HG02763 (cell line): Measurements from ENCODE around the gene MLH3.
"Not testable (repeated sequence)": the region's sequence is repeated elsewhere in the genome, so short reads cannot be mapped to it uniquely, and the experiment has no call there.

Experiments
- ATAC-seq: cut with Tn5 transposase; IDR thresholded peaks from one replicate; pipeline ENCODE4 v1.9.1; 2021; ENCODE audit warnings: mild to moderate bottlenecking, moderate library complexity; ENCODE audit not compliant: unreplicated experiment

MLH3 gene

DNA sequence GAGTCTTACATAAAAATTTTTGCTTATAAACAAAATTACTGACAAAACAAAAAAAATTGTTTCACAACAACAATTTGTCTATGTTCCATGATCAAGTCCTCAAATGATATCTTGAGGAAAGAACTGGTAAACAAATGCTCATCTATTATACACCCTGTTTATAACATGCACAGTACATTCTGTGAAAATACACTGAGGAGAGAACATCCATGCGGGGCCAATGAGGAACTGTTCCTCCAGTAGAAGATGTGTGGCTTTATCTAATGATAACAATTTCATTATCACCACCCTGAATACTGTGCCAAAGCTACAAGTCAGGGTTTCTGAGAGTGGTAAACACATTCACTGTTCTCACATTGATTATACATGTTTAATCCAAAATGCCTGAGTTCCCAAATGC is 10.8 kb downstream of the MLH3 start:
- no peak for ATAC-seq

DNA sequence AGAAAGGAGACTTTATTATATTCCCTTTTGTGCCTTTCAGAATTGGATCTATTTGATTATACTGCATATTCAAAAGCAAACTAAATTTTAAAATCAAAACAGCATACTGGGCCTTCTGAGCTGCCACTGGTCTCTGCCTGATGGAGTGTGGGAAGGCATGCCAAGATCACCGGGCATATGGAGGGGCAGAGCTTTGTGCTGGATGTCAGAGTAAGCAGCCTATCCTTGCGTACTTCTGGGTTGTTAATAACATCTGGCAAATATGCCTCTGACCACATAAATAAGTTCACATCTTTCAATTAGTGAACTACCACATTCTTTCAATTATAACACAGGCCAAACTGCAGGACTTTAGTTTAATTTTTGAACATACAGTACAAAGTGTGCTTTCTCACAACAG is 18.3 kb downstream of the MLH3 start:
- no peak for ATAC-seq

DNA sequence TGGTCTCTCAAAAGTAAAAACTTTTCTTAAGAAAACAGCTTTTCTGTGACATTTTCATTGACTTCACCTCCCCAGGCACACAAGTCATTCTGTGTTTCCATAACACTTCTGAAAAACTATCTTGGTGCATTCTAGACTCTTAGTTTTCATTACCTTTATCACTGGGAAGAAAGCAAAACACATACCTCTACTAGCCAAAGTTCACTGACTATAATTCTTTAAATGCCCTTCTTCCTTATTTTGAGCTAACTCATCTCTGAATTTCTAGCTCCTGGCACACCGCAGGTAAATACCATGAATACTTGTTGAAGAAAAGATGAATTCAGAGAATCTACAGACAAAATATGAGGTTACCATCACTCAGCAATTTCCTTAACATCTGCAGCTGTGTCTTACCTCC is 21.1 kb downstream of the MLH3 start:
- ATAC-seq, result no peak

DNA sequence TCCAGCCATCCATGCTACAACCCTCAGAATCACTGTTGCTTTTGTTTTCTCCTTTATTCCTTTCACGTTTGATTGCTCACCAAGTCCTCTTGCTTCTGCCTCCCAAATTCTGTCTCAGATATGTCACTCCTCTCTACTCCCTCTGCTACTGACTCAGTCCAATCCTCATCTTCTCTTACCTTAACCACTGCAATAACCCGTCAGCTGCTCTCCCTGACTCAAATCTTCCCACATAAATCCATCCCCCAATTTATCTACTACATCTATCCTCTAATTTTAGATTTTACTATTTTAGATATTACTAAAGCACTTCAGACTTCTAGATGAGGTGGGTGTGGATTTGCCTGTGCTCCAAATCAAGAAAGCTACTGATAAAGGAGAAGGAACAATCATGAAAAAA is 25.4 kb downstream of the MLH3 start:
- ATAC-seq, result no peak

DNA sequence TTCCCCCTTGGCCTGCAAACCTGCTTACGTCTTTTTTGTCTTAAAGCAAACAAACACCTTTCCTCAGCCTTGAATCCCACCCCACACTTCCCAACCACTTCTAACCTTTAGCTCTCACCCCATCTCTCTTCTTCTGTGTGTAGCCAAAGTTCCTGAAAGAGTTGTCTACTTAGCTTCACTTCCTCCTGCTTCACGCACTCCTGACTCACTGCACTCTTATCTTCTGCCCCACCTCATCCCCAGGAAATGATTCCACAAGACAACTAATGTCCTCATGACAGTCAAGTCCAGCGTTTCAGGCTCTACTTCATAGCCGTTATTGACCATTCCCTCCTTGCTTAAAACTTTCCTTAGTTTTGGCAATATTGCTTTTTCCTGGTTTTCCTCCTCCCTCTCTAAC is 26.2 kb downstream of the MLH3 start:
- no peak for ATAC-seq

DNA sequence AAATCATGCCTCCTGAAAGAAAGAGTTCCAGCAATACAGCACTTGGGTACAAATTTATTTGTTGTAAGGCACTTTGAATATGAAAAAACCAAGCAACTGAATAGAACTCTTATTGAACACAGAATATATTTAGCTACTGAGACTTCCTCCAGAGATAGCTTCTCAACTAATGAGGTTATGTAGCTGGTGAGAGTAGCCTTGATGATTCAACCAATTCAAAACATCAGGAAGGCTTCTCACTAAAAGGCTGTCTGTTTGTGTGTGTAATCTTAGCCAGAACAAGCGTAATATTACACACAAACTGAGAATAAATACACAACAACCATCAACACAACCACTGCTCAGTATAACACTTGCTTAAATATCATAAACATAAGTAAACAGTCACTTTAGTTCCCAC is 28.2 kb downstream of the MLH3 start:
- ATAC-seq, result no peak

DNA sequence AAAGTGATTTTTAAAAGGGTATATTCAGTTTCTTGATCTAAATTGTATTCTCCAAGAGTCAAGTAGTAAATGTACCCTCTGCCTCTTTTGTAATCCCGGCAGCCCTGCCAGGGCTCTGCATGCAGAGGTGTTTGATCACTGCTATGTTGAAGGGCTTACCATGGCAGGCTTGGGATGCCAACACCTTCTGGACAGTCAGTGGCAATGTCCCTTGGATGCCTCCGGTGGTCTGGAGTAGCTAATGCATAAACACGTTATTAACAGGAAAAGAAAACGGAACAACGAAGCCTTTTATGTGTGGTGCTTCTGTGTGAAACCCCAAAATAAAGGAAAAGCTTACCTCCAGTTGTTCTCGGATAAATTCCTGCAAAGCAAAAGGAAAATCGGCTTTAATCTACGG is 28.6 kb downstream of the MLH3 start:
- ATAC-seq, result no peak

DNA sequence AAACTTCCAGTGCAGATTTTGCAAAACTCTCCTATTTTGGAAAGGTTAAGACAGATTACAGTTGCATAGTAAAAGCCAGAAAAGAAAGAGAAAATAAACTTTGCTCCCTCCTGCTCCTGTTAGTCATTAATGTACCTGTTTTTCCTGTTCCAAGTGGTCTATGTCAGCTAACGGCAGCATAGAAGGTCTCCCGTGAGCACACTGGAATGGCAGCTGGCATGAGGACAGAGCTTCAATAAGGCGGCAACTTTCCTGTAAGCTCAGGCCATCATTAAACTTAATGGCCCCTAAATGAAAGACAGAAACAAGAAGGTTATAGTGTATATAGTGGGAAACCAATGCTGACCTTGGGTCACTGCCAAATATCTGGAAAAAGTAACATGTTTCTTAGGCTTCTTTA is 32.6 kb downstream of the MLH3 start:
- ATAC-seq, result no peak

DNA sequence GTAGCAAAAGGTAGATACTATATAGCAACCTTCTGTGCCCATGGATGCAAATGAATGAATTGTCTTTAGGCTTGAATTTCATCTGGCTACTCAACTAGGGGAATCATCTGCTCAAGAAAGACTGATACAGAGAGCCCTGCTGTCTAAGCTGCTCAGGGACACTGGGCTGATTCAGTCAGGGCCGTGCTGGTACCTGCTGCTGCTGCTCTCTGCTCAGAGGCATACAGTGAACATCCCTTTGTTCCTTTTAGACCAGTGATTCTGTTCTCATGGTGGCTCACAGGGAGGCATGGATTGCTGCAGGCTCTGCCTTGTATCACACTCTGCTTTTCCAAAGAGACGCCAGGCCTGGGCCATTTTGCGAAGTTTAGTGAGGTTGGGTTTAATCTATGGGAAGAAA is 34.5 kb downstream of the MLH3 start:
- no peak for ATAC-seq

DNA sequence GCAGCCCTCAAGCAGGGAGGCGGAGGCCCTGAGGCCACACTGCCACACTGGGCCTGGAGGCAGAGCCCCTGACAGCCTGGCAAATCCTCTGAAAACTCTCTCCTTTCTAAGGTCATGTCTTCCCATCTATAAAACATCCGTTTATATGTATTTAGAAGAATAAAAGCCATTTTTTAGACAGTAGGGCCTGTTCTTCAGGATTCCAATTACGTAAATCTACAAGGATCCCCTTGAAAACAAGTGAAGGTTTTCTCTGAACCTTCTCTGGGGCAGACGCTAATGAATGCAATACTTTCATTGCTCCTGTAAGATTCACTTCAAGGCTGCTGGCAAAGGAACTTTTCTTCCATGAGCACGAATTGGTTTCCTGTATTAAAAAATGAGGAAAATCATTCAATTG is 35.8 kb downstream of the MLH3 start:
- ATAC-seq, result no peak

DNA sequence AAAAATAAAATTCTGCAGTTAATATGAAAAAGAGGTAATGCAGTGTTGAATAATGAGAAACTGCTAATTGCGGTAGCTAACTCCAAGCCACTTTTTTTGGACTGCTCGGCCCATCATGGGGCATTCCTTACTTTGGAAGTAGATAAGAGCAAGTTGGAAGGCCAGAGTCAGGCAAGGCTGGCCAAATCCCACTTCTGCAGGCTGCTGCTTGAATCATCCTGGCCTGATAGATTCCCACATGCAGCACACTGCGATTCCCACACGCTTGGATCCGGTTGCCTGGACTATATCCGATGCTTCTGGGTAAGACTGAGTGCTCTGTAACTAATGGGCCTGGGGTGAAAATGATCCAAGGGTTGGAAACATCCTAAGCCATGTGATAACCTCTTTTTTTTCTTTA is 38.0 kb downstream of the MLH3 start:
- ATAC-seq, result no peak

DNA sequence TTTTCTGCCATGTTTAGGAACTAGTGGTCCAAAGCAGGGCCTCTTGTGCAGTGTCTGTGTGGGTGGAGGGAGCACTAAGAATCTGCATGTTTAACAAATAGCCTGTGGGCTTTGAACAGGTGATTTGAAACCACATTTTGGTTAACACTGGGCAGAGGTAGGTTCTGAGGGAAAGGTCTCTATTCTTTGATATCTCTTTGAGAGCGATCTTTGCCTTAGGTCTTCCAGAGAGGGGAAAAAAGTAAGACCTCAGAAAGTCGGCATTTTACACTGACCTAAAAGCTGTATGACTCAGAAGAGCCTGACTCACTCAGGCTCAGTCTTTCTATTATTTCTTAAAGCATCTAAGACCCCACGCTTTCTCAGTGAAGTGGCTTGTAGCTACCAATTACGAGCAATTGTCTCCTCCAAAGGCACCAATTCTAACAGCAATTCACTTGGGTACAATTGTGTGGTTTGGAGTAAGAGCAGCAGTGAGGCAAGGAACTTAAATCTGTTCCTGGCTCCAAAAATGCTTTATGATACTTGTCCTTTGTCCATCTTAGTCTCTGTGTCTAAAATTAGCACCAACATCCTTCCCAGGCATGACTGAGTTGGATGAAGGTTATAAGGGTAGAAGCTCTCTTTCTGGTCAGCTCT is 39.8 kb downstream of the MLH3 start:
- no peak for ATAC-seq

DNA sequence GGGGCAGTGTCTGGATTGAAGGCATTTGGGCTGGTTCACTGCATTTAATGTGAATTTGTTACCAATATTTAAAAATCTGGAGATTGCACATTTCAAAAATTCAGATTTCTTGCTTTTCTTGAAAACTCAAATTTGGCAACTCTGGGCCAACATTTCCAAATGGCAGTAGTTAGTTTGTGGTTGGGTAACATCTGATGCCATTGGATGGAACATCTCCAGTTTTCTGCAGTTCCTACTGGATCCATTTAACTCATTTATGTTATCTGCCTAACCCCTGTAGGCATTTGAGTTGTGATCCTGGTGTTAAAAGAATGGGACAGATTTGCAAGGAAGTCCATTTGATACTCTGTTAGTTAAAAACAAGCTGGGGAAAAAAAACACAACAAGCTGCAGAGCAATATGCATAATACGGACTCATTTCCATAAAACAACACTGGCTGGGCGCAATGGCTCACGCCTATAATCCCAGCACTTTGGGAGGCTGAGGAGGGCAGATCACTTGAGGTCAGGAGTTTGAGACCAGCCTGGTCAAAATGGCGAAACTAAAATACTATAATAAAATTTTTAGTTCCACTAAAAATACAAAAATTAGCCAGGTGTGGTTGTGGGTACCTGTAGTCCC is 40.7 kb downstream of the MLH3 start:
- no peak for ATAC-seq

DNA sequence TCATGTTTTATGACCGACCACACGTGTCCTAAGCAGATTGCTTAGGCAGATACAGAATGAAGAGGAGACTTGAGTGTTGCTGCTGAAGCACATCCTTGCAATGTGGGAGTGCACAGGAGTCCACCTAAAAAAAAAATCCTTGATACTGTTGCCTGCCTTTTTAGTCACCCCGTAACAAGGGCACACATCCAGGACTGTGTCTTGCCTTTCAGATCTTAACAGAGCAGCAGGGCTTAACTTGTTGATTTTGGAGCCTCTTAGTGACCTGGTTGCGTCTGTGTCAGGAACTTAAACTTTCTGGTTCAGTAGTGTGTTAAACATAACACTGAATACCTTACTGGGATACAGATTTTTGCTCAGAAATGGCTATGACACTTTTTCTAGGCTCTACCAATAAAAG is 42.1 kb downstream of the MLH3 start:
- ATAC-seq, result no peak

DNA sequence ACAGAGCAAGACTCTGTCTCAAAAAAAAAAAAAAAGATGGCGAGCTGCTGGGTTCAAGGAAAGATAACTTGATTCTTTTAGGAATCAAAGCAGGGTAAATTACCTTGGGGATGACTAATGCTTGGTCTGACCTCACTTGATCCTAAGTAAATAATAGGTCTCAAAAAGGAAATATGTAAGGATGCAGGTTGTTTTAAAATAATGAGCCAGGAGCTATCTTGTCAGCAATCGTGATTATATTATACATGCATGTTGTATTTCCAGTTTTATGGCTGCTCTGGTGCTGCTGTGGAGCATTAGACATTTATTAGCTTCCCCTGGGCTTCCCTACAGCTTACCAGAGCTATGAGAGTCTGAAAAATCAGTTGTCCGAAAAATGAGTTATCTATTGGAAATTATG is 45.9 kb downstream of the MLH3 start:
- no peak for ATAC-seq

DNA sequence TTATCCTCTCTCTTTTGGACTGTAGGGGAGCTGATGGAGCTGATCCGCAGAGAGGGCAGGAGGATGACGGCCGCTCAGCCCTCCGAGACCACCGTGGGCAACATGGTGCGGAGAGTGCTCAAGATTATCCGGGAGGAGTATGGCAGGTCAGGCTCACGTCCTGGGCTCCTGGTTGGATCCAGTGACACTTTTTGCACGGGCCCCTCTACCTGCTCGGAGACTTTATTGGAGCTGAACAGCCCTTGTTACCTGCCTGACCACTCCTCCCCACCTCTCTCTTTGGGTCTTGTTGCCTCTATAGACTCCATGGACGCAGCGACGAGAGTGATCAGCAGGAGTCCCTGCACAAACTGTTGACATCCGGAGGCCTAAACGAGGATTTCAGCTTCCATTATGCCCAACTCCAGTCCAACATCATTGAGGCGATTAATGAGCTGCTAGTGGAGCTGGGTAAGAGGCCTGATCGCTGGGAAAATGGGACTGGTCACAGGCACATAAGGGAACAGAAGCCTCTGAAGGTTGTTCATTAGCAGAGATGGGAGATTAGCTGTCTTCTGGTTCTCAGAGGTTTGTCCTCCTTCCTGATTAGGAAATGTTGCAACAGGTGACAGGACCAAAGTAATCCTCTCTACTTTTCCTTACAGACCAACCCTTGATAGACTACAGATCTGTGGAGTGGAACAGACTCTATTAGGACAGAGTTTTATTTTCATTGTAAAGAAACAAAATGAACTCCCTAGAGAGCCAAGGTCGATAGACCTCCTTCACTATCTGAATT is 47.8 kb downstream of the MLH3 start:
- ATAC-seq, result no peak

DNA sequence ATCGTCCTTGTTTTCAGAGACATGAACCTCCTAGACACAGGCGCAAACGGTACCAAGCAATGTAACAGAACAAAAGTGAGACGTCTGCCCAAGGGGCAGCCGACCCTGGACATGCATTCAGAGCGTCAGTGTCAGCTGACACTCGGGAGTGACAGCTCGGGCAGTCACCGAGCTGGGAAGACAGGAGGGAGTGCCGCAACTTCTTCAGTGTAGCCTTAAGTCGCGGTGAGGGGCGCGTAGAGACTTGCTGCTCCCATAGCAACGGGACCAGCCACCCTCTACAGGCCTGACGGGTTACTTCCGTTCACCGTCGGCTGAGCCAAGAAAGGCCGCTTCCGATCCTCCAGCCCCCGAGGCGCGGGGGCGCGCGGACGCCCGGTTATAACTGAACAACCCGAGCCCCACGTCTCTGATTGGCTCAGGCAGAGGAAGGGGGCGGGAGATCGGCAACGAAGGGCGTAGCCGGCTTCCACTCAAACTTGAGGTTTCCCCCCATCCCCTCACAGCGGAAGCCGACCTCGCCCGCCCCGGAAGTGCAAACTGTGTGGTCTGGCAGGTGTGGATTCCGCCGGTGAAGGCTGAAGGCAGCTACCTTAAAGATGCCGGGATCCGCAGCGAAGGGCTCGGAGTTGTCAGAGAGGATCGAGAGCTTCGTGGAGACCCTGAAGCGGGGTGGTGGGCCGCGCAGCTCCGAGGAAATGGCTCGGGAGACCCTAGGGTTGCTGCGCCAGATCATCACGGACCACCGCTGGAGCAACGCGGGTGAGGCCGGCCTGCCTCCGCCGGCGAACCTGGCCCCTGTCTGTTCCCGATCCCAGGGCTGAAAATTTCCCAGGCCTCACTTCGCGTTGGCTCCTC is 48.6 kb downstream of the MLH3 start, which contains the start of gene EIF2B2:
Gene EIF2B2, plus strand, starts transcription at position 530 of the 858 bp plus-strand sequence. Its CDS starts 70 bp downstream, at position 600.
- peak; percentile 94 for ATAC-seq

DNA sequence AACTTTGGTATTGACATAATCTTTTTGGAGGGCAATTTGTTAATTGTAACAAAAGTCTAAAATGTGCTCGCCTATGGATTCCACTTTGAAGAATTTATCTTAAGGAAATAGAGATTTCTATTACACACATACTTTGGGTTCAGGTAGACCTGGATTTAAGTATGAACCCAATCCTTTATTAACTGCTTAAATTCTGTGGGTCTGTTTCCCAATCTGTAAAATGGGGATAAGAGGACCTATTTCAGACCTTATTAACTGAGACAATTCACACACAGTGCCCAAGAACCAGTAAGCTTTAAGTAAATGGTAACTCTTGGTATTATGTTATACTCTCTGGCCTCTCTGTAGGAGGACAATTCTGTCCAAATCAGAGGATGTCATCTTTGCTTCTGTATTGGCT is 49.4 kb downstream of the MLH3 start:
- no peak for ATAC-seq

DNA sequence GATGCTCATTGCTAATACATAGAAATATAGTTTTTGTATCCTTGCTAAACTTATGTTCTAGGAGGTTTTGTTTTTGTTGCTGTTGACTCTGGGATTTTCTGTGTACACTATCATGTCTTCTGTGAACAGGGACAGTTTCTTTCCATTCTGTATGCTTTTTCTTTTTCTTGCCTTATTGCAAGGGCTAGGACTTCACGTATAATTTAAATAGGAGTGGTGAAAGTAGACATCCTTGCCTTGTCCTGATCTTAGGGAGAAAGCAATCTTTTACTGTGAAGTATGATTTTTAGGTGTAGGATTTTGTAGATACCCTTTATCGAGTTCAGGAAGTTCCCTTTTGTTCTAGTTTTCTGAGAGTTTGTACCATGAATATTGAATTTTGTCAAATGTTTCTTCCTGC is 50.0 kb downstream of the MLH3 start:
- ATAC-seq, result no peak

DNA sequence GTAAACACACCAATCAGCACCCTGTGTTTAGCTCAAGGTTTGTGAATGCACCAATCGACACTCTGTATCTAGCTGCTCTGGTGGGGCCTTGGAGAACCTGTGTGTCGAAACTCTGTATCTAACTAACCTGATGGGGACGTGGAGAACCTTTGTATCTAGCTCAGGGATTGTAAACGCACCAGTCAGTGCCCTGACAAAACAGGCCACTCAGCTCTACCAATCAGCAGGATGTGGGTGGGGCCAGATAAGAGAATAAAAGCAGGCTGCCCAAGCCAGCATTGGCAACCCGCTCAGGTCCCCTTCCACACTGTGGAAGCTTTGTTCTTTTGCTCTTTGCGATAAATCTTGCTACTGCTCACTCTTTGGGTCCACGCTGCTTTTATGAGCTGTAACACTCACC is 55.5 kb downstream of the MLH3 start:
- not testable (repeated sequence) for ATAC-seq

DNA sequence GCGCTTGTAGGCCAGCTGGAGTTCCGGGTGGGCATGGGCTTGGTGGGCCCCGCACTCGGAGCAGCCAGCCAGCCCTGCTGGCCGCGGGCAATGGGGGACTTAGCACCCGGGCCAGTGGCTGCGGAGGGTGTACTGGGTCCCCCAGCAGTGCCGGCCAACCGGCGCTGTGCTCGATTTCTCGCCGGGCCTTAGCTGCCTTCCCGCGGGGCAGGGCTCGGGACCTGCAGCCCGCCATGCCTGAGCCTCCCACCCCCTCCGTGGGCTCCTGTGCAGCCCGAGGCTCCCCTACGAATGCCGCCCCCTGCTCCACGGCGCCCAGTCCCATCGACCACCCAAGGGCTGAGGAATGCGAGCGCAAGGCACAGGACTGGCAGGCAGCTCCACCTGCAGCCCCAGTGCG is 57.1 kb downstream of the MLH3 start:
- ATAC-seq, result not testable (repeated sequence)
